Right lobe of liver (tissue), 4 donors: Measurements from ENCODE around the gene TAF5L.

Source experiments
- POLR2A ChIP-seq: fragments of 450-650 bp; IDR thresholded peaks from one replicate; pipeline ENCODE4 v1.6.1; 2017; ENCODE audit warnings: antibody characterized with exemption, mild to moderate bottlenecking
- TF ChIP-seq, protein P1 (sequence below), 4 donors: fragments of 200-600 bp in 3 of 4; fragments of 450-650 bp in 1 of 4; IDR thresholded peaks; one replicate each; pipeline versions ENCODE4 v1.5.1 to v1.8.0; 2016 to 2022; ENCODE audit warnings: antibody characterized with exemption in 4 of 4, mild to moderate bottlenecking in 2 of 4
- donor health status: DM: no; HTN: no; CAD: no.
- donor health status: DM: no; HTN: no; CAD: no.
- donor health status: DM: no; HTN: yes; CAD: no.

DNA sequence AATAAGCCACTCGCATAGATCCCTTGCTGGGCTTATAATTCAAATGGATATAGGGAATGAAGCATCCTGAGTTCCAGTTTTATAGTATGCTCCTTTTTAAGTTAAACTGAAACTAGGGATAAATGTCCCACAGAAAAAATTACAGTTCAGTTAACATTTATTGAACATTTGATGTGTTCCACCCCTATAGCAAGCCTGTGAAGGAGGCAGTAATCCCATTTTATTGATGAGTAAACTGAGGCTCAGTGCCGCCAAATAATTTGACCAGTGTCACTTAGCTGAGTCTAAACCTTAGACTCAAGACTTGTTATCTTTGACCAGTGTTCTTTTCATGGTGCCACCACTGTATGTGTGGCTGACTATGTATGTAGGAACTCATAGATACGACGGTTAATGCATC, 22.5 kb upstream of the TAF5L start:
- TF ChIP-seq, protein P1, sequence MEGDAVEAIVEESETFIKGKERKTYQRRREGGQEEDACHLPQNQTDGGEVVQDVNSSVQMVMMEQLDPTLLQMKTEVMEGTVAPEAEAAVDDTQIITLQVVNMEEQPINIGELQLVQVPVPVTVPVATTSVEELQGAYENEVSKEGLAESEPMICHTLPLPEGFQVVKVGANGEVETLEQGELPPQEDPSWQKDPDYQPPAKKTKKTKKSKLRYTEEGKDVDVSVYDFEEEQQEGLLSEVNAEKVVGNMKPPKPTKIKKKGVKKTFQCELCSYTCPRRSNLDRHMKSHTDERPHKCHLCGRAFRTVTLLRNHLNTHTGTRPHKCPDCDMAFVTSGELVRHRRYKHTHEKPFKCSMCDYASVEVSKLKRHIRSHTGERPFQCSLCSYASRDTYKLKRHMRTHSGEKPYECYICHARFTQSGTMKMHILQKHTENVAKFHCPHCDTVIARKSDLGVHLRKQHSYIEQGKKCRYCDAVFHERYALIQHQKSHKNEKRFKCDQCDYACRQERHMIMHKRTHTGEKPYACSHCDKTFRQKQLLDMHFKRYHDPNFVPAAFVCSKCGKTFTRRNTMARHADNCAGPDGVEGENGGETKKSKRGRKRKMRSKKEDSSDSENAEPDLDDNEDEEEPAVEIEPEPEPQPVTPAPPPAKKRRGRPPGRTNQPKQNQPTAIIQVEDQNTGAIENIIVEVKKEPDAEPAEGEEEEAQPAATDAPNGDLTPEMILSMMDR (IDR thresholded peaks at IDR 0.05) = no peak
- TF ChIP-seq POLR2A = no peak
